Fibroblast of skin of abdomen (primary cell): ENCODE results near the gene SOX18.
"Not testable (repeated sequence)": the region's sequence is repeated elsewhere in the genome, so short reads cannot be mapped to it uniquely, and the experiment has no call there.

Experiments
- DNase-seq: peaks from one replicate; pipeline ENCODE4 v3.0.0-alpha.2; 2013

Gene SOX18

DNA sequence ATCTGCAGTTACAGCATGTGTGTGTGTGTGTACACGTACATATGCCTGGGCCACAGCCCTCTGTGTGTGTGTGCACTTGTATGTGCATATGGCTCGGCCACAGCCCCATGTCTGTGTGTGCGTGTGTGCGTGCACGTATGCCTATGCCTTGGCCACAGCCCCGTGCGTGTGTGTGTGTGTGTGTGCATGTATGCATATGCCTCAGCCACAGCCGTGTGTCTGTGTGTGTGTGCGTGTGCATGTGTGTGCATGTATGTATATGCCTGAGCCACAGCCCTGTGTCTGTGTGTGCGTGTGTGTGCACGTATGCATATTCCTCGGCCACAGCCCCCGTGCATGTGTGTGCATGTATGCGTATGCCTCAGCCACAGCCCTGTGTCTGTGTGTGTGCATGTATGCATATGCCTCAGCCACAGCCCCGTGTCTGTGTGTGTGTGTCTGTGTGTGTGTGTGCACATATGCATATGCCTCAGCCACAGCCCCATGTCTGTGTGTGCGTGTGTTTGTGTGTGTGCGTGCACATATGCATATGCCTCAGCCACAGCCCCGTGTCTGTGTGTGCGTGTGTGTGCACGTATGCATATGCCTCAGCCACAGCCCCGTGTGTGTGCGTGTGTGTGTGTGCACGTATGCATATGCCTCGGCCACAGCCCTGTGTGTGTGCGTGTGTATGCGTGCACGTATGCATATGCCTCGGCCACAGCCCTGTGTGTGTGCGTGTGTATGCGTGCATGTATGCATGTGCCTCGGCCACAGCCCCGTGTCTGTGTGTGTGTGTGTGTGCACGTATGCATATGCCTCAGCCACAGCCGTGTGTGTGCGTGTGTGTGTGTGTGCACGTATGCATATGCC lies 28.1 kb downstream of the SOX18 start:
- DNase-seq, result no peak

GRCh38 chr20:64015635-64016034 lies 33.8 kb downstream of the SOX18 start:
- no peak for DNase-seq

GRCh38 chr20:64012385-64013154 lies 36.9 kb downstream of the SOX18 start:
- not testable (repeated sequence) for DNase-seq

- DNase-seq, result no peak
Measured at GRCh38 chr20:64011366-64011779, 38.1 kb downstream of the SOX18 start.

- peak; percentile 25 for DNase-seq
Measured at GRCh38 chr20:64010711-64011237, 38.7 kb downstream of the SOX18 start.

DNA sequence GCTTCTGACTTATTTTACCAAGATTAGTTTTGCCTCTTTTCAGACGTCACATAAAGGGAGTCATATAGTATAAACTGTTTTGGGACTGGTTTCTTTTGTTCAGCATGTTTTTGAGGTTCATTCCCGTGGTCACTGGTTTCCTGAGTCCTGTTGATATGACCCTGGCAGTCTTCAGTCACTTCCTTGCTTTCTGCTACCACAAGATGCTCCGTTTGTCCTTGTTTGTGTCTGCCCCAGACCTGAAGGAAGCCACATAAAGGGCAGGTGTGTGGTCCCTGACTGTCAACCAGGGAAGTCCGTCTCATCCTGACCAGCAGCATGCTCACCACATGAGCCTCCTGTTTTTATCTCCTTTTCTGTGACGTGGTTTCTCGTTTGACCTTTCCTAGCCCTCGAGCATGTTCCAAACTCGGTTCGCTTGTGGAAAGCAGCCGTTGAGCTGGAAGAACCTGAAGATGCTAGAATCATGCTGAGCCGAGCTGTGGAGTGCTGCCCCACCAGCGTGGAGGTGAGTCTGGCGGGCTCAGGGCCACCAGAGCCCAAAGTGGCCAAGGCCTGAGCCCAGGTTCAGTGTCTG lies 39.5 kb downstream of the SOX18 start:
- DNase-seq, result no peak

GRCh38 chr20:64006902-64007301 lies 42.5 kb downstream of the SOX18 start:
- DNase-seq, result no peak

- no peak for DNase-seq
Measured at GRCh38 chr20:64006490-64006889, 42.9 kb downstream of the SOX18 start.

GRCh38 chr20:64005394-64005793 lies 44.0 kb downstream of the SOX18 start:
- DNase-seq, result no peak

DNA sequence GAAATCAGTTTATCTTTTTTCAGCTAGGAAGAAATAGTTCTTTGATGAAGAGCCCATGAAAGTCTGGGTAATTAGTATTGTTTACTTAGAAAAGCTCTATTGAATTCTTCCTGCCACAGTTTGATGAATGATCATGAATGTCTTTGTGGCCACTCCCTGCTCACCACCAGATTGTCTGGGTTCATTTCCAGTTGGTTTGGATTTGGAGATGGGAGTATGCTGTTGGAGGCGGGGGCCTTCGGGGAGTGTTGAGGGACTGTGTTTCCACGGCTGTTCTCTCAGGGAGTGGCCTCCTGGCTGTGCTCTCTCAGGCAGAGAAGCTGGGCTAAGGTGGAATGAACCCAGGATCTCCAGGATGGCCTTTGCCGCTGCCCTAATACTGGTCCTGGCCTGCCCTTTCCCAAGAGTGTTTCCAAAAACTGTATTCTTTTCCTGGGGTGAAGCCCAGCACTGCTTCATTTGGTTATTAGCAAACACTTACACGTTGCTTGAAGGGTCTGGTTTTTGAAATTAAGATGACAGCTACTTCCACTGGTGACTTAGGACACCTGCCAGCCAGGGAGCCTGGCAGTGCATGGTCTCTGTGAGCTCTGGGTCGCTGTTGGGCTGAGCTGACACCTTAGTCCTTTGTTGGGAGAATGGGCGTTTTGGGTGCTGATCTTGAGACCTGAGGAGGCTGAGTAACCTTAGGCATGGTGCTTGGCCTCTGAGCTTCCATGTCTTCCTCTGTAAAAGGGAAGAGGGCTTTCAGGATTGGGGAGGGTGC lies 45.3 kb downstream of the SOX18 start:
- no peak for DNase-seq

DNA sequence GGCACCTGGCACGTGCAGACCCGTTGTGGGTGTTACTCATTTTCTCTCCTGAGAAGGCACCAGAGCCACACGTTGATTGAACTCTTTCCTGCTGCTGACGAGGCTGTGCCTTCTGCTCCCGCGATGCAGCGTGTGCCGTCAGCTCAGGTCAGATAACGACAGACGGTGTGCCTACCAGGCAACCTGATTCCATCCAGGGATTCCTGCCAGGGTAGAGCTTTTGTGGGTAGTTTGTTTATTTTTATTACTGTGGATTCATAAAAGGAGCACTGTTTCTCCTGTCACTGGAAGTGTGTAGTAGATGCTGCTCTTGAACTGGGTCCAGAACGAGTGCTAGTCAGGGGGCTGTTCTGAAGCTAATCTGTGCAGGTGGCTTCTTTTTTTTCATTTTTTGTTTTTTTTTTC lies 47.8 kb downstream of the SOX18 start:
- DNase-seq, result no peak

DNA sequence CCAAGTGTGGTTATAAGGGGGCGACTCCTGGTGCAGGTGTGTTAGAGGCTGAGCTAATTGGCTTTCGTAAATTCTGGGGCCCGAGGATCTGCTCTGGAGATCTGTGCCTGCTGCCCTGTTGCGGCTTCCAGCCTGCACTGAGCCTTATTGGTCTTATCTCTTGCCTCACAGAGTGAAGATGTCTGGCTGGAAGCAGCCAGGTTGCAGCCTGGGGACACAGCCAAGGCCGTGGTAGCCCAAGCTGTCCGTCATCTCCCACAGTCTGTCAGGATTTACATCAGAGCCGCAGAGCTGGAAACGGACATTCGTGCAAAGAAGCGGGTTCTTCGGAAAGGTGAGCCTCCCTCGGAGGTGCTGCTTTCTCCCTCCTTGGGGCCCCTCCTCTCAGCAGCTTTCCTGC lies 48.5 kb downstream of the SOX18 start:
- DNase-seq, result no peak
